ENCODE results near the gene DPH7. TPM values are rescaled to one million over a fixed set of nuclear protein-coding genes. Genes with fewer than 3 reads are reported as not detected.
"Not testable (repeated sequence)": the region's sequence is repeated elsewhere in the genome, so short reads cannot be mapped to it uniquely, and the experiment has no call there.

Gene DPH7
- 32.2 TPM for total RNA-seq (ENCODE audit: unreplicated experiment)
- long read RNA-seq, transcript DPH7-201 (9 exons, 1,847 nt), result major isoform, 13 of 35 reads
- long read RNA-seq, partial matches to known transcripts, result 2 of 35 reads
- long read RNA-seq, other reads (novel, unspliced or antisense), result 20 of 35 reads

- no peak within 1 kb of the TSS for H3K27ac Mint-ChIP-seq (ENCODE audit: unreplicated experiment)
- H3K9me3 Mint-ChIP-seq (ENCODE audit: unreplicated experiment), result no peaks in the 10 kb centered on the region
- peaks cover 16% of the 10 kb centered on the region for H3K4me1 Mint-ChIP-seq (ENCODE audit: unreplicated experiment)
- H3K4me3 Mint-ChIP-seq (ENCODE audit: unreplicated experiment), result peak within 1 kb of the TSS; percentile 92
- TF ChIP-seq CTCF (IDR thresholded peaks at IDR 0.05; ENCODE audit: unreplicated experiment), result peak; percentile 93
- DNase-seq (ENCODE audit: low spot score), result peak; percentile 98
- H3K27me3 Mint-ChIP-seq (ENCODE audit: unreplicated experiment), result peaks cover 8% of the 10 kb centered on the region
- peaks cover 18% of the 10 kb centered on the region for H3K36me3 Mint-ChIP-seq (ENCODE audit: low read depth, unreplicated experiment)
Observed at GRCh38 chr9:137578518-137579258, at the start of gene DPH7. DPH7 (minus strand) TSS chr9:137578925; CDS start chr9:137578777, 148 bp downstream.

GRCh38 chr9:137627406-137627805 lies 48.7 kb upstream of the DPH7 start:
- not testable (repeated sequence) for H3K4me3 Mint-ChIP-seq (ENCODE audit: unreplicated experiment); H3K27me3 Mint-ChIP-seq (ENCODE audit: unreplicated experiment); H3K9me3 Mint-ChIP-seq (ENCODE audit: unreplicated experiment); H3K36me3 Mint-ChIP-seq (ENCODE audit: low read depth, unreplicated experiment); H3K27ac Mint-ChIP-seq (ENCODE audit: unreplicated experiment); DNase-seq (ENCODE audit: low spot score)
- H3K4me1 Mint-ChIP-seq (ENCODE audit: unreplicated experiment), result peaks cover 28% of the 10 kb centered on the region

GRCh38 chr9:137626464-137626863 lies 47.7 kb upstream of the DPH7 start:
- no peak for TF ChIP-seq CTCF (IDR thresholded peaks at IDR 0.05; ENCODE audit: unreplicated experiment)
- Mint-ChIP-seq H3K36me3 (ENCODE audit: low read depth, unreplicated experiment) (peaks cover 3% of the 10 kb centered on the region), H3K27ac (ENCODE audit: unreplicated experiment) (no peak overlapping the region), H3K4me3 (ENCODE audit: unreplicated experiment) (no peak overlapping the region), H3K4me1 (ENCODE audit: unreplicated experiment) (peaks cover 22% of the 10 kb centered on the region), H3K9me3 (ENCODE audit: unreplicated experiment) (no peaks in the 10 kb centered on the region), H3K27me3 (ENCODE audit: unreplicated experiment) (no peaks in the 10 kb centered on the region)
- DNase-seq (ENCODE audit: low spot score), result no peak

- not testable (repeated sequence) for H3K27me3 Mint-ChIP-seq (ENCODE audit: unreplicated experiment); H3K9me3 Mint-ChIP-seq (ENCODE audit: unreplicated experiment); H3K27ac Mint-ChIP-seq (ENCODE audit: unreplicated experiment); H3K36me3 Mint-ChIP-seq (ENCODE audit: low read depth, unreplicated experiment); H3K4me3 Mint-ChIP-seq (ENCODE audit: unreplicated experiment); DNase-seq (ENCODE audit: low spot score)
- H3K4me1 Mint-ChIP-seq (ENCODE audit: unreplicated experiment), result peaks cover 32% of the 10 kb centered on the region
Observed at GRCh38 chr9:137622211-137622610, 43.5 kb upstream of the DPH7 start.

GRCh38 chr9:137621131-137621757 lies 42.5 kb upstream of the DPH7 start:
- Mint-ChIP-seq H3K4me1 (ENCODE audit: unreplicated experiment) (peaks cover 32% of the 10 kb centered on the region), H3K27ac (ENCODE audit: unreplicated experiment) (no peak overlapping the region), H3K9me3 (ENCODE audit: unreplicated experiment) (no peaks in the 10 kb centered on the region), H3K36me3 (ENCODE audit: low read depth, unreplicated experiment) (peaks cover 8% of the 10 kb centered on the region), H3K27me3 (ENCODE audit: unreplicated experiment) (peaks cover 8% of the 10 kb centered on the region), H3K4me3 (ENCODE audit: unreplicated experiment) (peak overlapping the region; percentile 56)
- peak; percentile 74 for TF ChIP-seq CTCF (IDR thresholded peaks at IDR 0.05; ENCODE audit: unreplicated experiment)
- DNase-seq (ENCODE audit: low spot score), result no peak

GRCh38 chr9:137620581-137620980 lies 41.9 kb upstream of the DPH7 start:
- peaks cover 8% of the 10 kb centered on the region for H3K36me3 Mint-ChIP-seq (ENCODE audit: low read depth, unreplicated experiment)
- peaks cover 31% of the 10 kb centered on the region for H3K4me1 Mint-ChIP-seq (ENCODE audit: unreplicated experiment)
- no peaks in the 10 kb centered on the region for H3K9me3 Mint-ChIP-seq (ENCODE audit: unreplicated experiment)
- no peak for DNase-seq (ENCODE audit: low spot score)
- H3K27me3 Mint-ChIP-seq (ENCODE audit: unreplicated experiment), result peaks cover 8% of the 10 kb centered on the region
- peak overlapping the region; percentile 56 for H3K4me3 Mint-ChIP-seq (ENCODE audit: unreplicated experiment)
- peak overlapping the region; percentile 52 for H3K27ac Mint-ChIP-seq (ENCODE audit: unreplicated experiment)
- TF ChIP-seq CTCF (IDR thresholded peaks at IDR 0.05; ENCODE audit: unreplicated experiment), result no peak
